ENCODE measurements around the gene KANSL1. TPM values are rescaled to one million over a fixed set of nuclear protein-coding genes. Genes with fewer than 3 reads are reported as not detected.
"Not testable (repeated sequence)": the region's sequence is repeated elsewhere in the genome, so short reads cannot be mapped to it uniquely, and the experiment has no call there.

The KANSL1 gene
- total RNA-seq, 1 donor from 2014 or later: 129 TPM

DNA sequence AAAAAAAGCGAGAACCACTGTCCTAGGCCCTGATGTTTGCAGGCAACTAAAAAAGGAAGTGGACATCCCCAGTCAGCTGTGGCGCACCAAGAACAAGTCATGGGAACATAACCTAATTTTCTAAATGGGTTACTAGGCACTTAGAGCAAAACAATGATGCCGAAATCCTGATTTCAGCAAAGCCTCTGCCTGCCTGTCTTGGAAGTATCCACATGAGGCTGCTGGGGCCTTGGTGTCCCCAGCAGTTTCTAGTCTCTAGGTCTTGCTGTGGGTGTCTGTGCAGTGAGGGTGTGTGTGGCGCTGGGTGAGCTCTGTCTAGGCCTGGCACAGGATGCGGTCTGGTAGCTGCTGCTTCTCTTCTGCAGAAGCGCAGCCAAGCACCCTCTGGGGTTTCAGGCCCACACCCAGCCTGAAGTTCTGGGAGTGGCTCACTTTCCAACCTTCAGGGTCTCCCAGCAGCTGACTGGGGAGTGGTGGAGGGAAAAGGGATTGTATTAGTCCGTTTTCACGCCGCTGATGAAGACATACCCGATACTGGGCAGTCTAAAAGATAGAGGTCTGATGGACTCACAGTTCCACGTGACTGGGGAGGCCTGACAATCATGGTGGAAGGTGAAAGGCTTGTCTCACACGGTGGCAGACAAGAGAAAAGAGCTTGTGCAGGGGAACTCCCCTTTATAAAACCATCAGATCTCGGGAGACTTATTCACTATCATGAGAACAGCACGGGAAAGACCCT, 173.0 kb downstream of the KANSL1 start:
- no peak for DNase-seq (ENCODE audit: extremely low spot score, unreplicated experiment)
- no peaks in the 10 kb centered on the region for H3K4me1 Mint-ChIP-seq (ENCODE audit: unreplicated experiment)
- no peak for TF ChIP-seq CTCF (conservative IDR thresholded peaks at IDR 0.05)
- H3K9me3 Mint-ChIP-seq: no peaks in the 10 kb centered on the region
- H3K4me3 Mint-ChIP-seq: no peak overlapping the region
- H3K36me3 Mint-ChIP-seq: peaks cover 13% of the 10 kb centered on the region
- H3K27ac Mint-ChIP-seq: no peak overlapping the region
- H3K27me3 Mint-ChIP-seq: no peaks in the 10 kb centered on the region

DNA sequence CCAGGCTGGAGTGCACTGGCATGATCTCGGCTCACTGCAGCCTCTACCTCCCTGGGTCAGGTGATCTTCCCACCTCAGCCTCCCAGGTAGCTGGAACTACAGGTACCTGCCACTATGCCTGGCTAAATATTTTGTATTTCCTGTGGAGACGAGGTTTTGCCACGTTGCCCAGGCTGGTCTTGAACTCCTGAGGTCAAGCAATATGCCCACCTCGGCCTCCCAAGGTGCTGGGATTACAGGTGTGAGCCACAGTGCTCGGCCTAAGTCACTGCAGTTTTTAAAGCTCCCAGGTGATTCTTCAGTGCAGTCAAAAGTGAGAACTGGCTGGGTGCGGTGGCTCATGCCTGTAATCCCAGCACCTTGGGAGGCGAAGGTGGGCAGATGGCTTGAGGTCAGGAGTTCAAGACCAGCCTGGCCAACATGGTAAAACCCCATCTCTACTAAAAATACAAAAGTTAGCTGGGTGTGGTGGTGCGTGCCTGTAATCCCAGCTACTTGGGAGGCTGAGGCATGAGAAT, 173.8 kb downstream of the KANSL1 start:
- not testable (repeated sequence) for H3K4me1 Mint-ChIP-seq (ENCODE audit: unreplicated experiment); H3K27me3 Mint-ChIP-seq; H3K9me3 Mint-ChIP-seq; H3K4me3 Mint-ChIP-seq; H3K27ac Mint-ChIP-seq; DNase-seq (ENCODE audit: extremely low spot score, unreplicated experiment)
- peaks cover 13% of the 10 kb centered on the region for H3K36me3 Mint-ChIP-seq

DNA sequence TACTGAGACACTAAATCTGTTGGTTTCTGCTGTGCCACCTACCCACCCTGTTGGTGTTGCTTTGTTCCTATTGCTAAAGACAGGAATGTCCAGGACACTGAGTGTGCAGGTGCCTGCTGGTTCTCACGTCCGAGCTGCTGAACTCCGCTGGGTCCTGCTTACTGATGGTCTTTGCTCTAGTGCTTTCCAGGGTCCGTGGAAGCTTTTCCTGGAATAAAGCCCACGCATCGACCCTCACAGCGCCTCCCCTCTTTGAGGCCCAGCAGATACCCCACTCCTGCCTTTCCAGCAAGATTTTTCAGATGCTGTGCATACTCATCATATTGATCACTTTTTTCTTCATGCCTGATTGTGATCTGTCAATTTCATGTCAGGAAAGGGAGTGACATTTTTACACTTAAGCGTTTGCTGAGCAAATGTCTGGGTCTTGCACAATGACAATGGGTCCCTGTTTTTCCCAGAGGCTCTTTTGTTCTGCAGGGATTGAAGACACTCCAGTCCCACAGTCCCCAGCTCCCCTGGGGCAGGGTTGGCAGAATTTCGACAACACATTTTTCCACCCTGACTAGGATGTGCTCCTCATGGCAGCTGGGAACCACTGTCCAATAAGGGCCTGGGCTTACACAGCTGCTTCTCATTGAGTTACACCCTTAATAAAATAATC, 179.6 kb downstream of the KANSL1 start:
- Mint-ChIP-seq H3K27me3 (no peaks in the 10 kb centered on the region), H3K4me3 (no peak overlapping the region), H3K36me3 (no peaks in the 10 kb centered on the region), H3K27ac (no peak overlapping the region), H3K4me1 (ENCODE audit: unreplicated experiment) (peaks cover 4% of the 10 kb centered on the region), H3K9me3 (no peaks in the 10 kb centered on the region)
- DNase-seq (ENCODE audit: extremely low spot score, unreplicated experiment): no peak
- TF ChIP-seq CTCF (conservative IDR thresholded peaks at IDR 0.05): no peak

DNA sequence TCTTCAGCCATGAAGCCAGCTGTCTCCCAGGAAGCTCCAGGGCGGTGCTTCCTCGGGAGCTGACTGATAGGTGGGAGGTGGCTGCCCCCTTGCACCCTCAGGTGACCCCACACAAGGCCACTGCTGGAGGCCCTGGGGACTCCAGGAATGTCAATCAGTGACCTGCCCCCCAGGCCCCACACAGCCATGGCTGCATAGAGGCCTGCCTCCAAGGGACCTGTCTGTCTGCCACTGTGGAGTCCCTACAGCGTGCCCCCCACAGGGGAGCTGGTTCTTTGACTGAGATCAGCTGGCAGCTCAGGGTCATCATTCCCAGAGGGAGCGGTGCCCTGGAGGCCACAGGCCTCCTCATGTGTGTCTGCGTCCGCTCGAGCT, 180.1 kb downstream of the KANSL1 start:
- Mint-ChIP-seq H3K4me1 (ENCODE audit: unreplicated experiment) (peaks cover 4% of the 10 kb centered on the region), H3K4me3 (no peak overlapping the region), H3K27ac (no peak overlapping the region), H3K9me3 (no peaks in the 10 kb centered on the region), H3K27me3 (no peaks in the 10 kb centered on the region), H3K36me3 (no peaks in the 10 kb centered on the region)
- no peak for DNase-seq (ENCODE audit: extremely low spot score, unreplicated experiment)
- TF ChIP-seq CTCF (conservative IDR thresholded peaks at IDR 0.05): no peak

GRCh38 chr17:46012506-46013079, 180.6 kb downstream of the KANSL1 start:
- TF ChIP-seq CTCF (conservative IDR thresholded peaks at IDR 0.05): no peak
- Mint-ChIP-seq H3K9me3 (no peaks in the 10 kb centered on the region), H3K27me3 (no peaks in the 10 kb centered on the region), H3K36me3 (no peaks in the 10 kb centered on the region), H3K27ac (no peak overlapping the region), H3K4me3 (no peak overlapping the region), H3K4me1 (ENCODE audit: unreplicated experiment) (peaks cover 4% of the 10 kb centered on the region)
- no peak for DNase-seq (ENCODE audit: extremely low spot score, unreplicated experiment)
